ENCODE results near the gene LBHD2. TPM values are rescaled to one million over a fixed set of nuclear protein-coding genes. Genes with fewer than 3 reads are reported as not detected.

Gene LBHD2
- total RNA-seq, 1 donor from 2014 or later: not detected

DNA sequence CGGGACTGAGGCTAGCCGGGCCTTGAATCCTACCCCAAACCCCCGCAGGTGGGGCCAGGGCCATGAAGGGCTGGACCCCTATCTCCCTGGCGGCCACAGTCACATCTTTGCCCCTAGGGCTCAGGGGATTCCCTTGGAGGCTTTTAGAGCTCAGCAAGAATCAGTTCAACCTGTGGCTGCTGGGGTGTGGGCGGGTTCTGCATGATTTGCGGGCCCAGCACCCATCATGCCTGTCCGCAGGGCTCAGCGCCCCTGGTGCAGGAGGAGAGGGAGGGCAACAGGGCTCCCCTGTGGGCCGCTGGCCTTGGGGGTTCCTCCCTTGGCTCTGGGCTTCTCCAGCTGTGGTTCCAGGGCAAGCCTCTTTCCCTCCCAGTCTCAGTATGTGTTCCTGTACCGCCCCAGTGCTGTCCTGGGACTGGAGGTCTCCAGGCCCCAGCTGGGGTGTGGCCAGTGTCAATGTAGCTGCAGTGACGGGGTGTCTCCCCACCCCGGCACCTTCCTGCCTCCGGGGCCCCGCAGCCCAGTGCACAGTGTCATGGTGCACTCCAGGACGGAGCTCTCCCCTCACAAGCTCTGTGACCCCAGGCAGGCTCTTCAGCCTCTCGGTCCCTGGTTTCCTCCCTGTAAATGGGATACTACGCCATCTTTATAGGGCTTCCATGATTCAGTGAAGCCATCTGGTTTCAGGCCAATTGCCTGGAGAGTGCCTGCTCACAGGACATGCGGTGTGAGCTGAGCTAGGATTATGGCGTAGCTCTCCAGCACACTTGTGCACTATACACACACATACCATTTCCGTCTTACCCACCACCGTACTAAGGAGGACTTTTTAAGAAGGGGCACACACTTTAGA is 9.9 kb upstream of the LBHD2 start:
- H3K27ac ChIP-seq: peak overlapping the region in 1 of 2 donors; percentile 54
- DNase-seq (ENCODE audit: low spot score in 2 of 2): peak in 1 of 2 donors; percentile 61
- intact Hi-C loops (cut with DNase I): no loop called here
- TF ChIP-seq CTCF (IDR thresholded peaks at IDR 0.05): no peak
- peaks cover 3 to 5% of the 10 kb centered on the region in 2 donors for H3K4me1 ChIP-seq
- no peaks in the 10 kb centered on the region for H3K36me3 ChIP-seq
- no peaks in the 10 kb centered on the region for H3K27me3 ChIP-seq
- no peak overlapping the region for H3K4me3 ChIP-seq
- H3K9me3 ChIP-seq: no peaks in the 10 kb centered on the region

GRCh38 chr14:103074729-103075367 is 9.2 kb upstream of the LBHD2 start:
- intact Hi-C loops (cut with DNase I): loop anchor here (1.0 kb wide), 2 partner anchors 18 to 218 kb away; partner anchors contain the start of gene CDC42BPB
- H3K4me3 ChIP-seq: peak overlapping the region; percentile 47 to 68

DNA sequence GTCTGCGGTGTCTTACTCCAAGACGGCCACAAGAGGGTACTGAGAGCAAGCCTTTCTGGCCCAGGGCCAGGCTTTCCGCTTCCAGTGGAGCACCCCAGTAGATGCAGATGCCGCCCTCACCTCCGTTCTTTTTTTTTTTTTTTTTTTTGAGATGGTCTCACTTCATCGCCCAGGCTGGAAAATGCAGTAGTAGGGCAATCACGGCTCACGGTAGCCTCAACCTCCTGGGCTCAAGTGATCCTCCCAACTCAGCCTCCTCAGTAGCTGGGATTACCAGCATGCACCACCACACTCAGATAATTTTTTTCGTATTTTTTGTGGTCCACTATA is 5.6 kb upstream of the LBHD2 start:
- peak; percentile 63 to 70 (median 69) for TF ChIP-seq CTCF (IDR thresholded peaks at IDR 0.05)
- Histone ChIP-seq H3K9me3 (no peaks in the 10 kb centered on the region), H3K27me3 (no peaks in the 10 kb centered on the region), H3K27ac (no peak overlapping the region), H3K36me3 (no peaks in the 10 kb centered on the region), H3K4me1 (peaks cover 3 to 5% of the 10 kb centered on the region in 2 donors), H3K4me3 (no peak overlapping the region)
- intact Hi-C loops (cut with DNase I): no loop called here
- peak in 1 of 2 donors; percentile 79 for DNase-seq (ENCODE audit: low spot score in 2 of 2)

More at GRCh38 chr14:103074729-103075367, 9.2 kb upstream of the LBHD2 start:
- Histone ChIP-seq H3K4me1 (peaks cover 3 to 5% of the 10 kb centered on the region in 2 donors), H3K27ac (peak overlapping the region; percentile 38 to 54), H3K36me3 (no peaks in the 10 kb centered on the region), H3K9me3 (no peaks in the 10 kb centered on the region), H3K27me3 (no peaks in the 10 kb centered on the region)
- DNase-seq (ENCODE audit: low spot score in 2 of 2): peak in 1 of 2 donors; percentile 80
- TF ChIP-seq CTCF (IDR thresholded peaks at IDR 0.05): no peak

- intact Hi-C loops (cut with DNase I): no loop called here
- no peak for DNase-seq (ENCODE audit: low spot score in 2 of 2)
Measured at GRCh38 chr14:103078860-103079587, 5.0 kb upstream of the LBHD2 start.

More at GRCh38 chr14:103078860-103079587, 5.0 kb upstream of the LBHD2 start:
- Histone ChIP-seq H3K27ac (no peak overlapping the region), H3K9me3 (no peaks in the 10 kb centered on the region), H3K4me3 (no peak overlapping the region), H3K36me3 (no peaks in the 10 kb centered on the region), H3K27me3 (no peaks in the 10 kb centered on the region), H3K4me1 (peaks cover 3 to 5% of the 10 kb centered on the region in 2 donors)
- no peak for TF ChIP-seq CTCF (IDR thresholded peaks at IDR 0.05)
